HCT116 (cell line): ENCODE measurements around the gene NCKAP5L. TPM values are rescaled to one million over a fixed set of nuclear protein-coding genes. Genes with fewer than 3 reads are reported as not detected.

ENCODE experiments used
- ATAC-seq: fragments of 200-7000 bp; cut with Tn5 transposase; 2 replicates; pipeline ENCODE4 v1.9.1; 2020; ENCODE audit warnings: mild to moderate bottlenecking, moderate library complexity
- BruUV-seq: library from RNA; stranded (reverse); fragments of 400-500 nt; replicated peaks from 2 replicates; lab custom pipeline; 2021; lab: Mats Ljungman, UMichigan
- CTCF ChIA-PET: fragments of 300-600 bp; sonication (Branson Sonifier 250); formaldehyde crosslinking; loops from one replicate; lab custom pipeline; 2021; ENCODE audit warnings: antibody characterized with exemption; lab: Charles Lee
- POLR2A ChIA-PET: fragments of 300-600, 350-600 bp; sonication (Branson Sonifier 250); formaldehyde crosslinking; loops from one replicate; lab custom pipeline; 2021; ENCODE audit warnings: antibody characterized with exemption; lab: Charles Lee
- RAD21 ChIA-PET, 2 experiments: fragments of 300-600 bp; sonication (Branson Sonifier 250); formaldehyde crosslinking; loops; one replicate each; lab custom pipeline; 2023; ENCODE audit warnings: low total read pairs in 2 of 2; ENCODE audit not compliant: uncharacterized antibody in 2 of 2, unreplicated experiment in 2 of 2, low non-redundant PET in 1 of 2; lab: Charles Lee
- DNase-seq: peaks from one replicate; pipeline ENCODE4 v3.0.0-alpha.2; 2010; ENCODE audit warnings: low read depth, low spot score
- H2AFZ ChIP-seq: fragments of 200-600 bp; shearing (Covaris generic), sonication (generic); 2 replicates; pipeline ENCODE4 v1.6.1; 2017; ENCODE audit warnings: low read depth, mixed run types, mixed read lengths, antibody characterized with exemption, low read length; ENCODE audit not compliant: poor library complexity, severe bottlenecking
- H3K27ac ChIP-seq: 2 replicates; pipeline ENCODE4 v1.5.1; 2012; ENCODE audit warnings: low read depth, low read length
- H3K27me3 ChIP-seq: fragments of 200-600 bp; sonication (generic); 2 replicates; pipeline ENCODE4 v1.6.1; 2016; ENCODE audit warnings: mixed run types, low read length, mixed read lengths; ENCODE audit not compliant: insufficient read depth
- H3K36me3 ChIP-seq, 2 experiments: fragments of 200-500 bp in 1 of 2; fragments of 200-600 bp in 1 of 2; sonication (Bioruptor generic) in 1 of 2; sonication (generic) in 1 of 2; 2 replicates each; pipeline versions ENCODE4 v1.5.1 to v1.6.1; 2014 to 2016; ENCODE audit warnings: low read length in 2 of 2, inconsistent platforms in 1 of 2, mixed read lengths in 1 of 2, mixed run types in 1 of 2; ENCODE audit not compliant: insufficient read depth in 2 of 2, control insufficient read depth in 1 of 2
- H3K4me1 ChIP-seq, 2 experiments: fragments of 200-600 bp in 1 of 2; sonication (generic) in 1 of 2; 2 replicates each; pipeline versions ENCODE4 v1.5.1 to v1.6.1; 2012 to 2017; ENCODE audit warnings: low read length in 2 of 2, inconsistent platforms in 1 of 2, mild to moderate bottlenecking in 1 of 2, mixed read lengths in 1 of 2, mixed run types in 1 of 2, moderate library complexity in 1 of 2; ENCODE audit not compliant: insufficient read depth in 2 of 2, control insufficient read depth in 1 of 2
- H3K4me2 ChIP-seq: fragments of 200-600 bp; sonication (generic); 2 replicates; pipeline ENCODE4 v1.6.1; 2017; ENCODE audit warnings: mixed run types, low read length, mixed read lengths
- H3K4me3 ChIP-seq, 2 experiments: fragments of 200-600 bp in 1 of 2; sonication (generic) in 1 of 2; replicated peaks in 1 of 2; 2 replicates each; pipeline ENCODE4 v1.5.1; 2011 to 2016; ENCODE audit warnings: low read length in 2 of 2, control low read depth in 1 of 2, low read depth in 1 of 2, mild to moderate bottlenecking in 1 of 2, mixed read lengths in 1 of 2, mixed run types in 1 of 2
- H3K79me2 ChIP-seq: fragments of 200-600 bp; sonication (generic); 2 replicates; pipeline ENCODE4 v1.6.1; 2017; ENCODE audit warnings: mild to moderate bottlenecking, mixed run types, low read length, moderate library complexity, mixed read lengths; ENCODE audit not compliant: insufficient read depth
- H3K9ac ChIP-seq: fragments of 200-600 bp; sonication (generic); 2 replicates; pipeline ENCODE4 v1.6.1; 2016; ENCODE audit warnings: low read length, mixed read lengths
- H3K9me2 ChIP-seq: fragments of 200-600 bp; sonication (generic), shearing (Covaris generic); 2 replicates; pipeline ENCODE4 v1.6.1; 2017; ENCODE audit warnings: mixed run types, mild to moderate bottlenecking, moderate library complexity; ENCODE audit not compliant: insufficient read depth
- H3K9me3 ChIP-seq, 2 experiments: fragments of 200-500 bp in 1 of 2; fragments of 200-600 bp in 1 of 2; sonication (Bioruptor generic) in 1 of 2; sonication (generic) in 1 of 2; 2 replicates each; pipeline ENCODE4 v1.6.1; 2014 to 2017; ENCODE audit warnings: low read length in 2 of 2, mixed read lengths in 2 of 2, inconsistent platforms in 1 of 2, low read depth in 1 of 2, mild to moderate bottlenecking in 1 of 2, mixed run types in 1 of 2, moderate library complexity in 1 of 2; ENCODE audit not compliant: control insufficient read depth in 1 of 2, insufficient read depth in 1 of 2
- H4K20me1 ChIP-seq: fragments of 200-600 bp; sonication (generic), shearing (Covaris generic); 2 replicates; pipeline ENCODE4 v1.6.1; 2017; ENCODE audit warnings: mixed run types, mild to moderate bottlenecking, moderate library complexity; ENCODE audit not compliant: insufficient read depth
- ATF3 ChIP-seq: IDR thresholded peaks from 2 replicates; pipeline ENCODE4 v1.6.1; 2012
- CBX3 ChIP-seq: IDR thresholded peaks from 2 replicates; pipeline ENCODE4 v1.6.1; 2012; ENCODE audit warnings: low read depth
- CTCF ChIP-seq, 3 experiments: fragments of 200-600 bp in 1 of 3; sonication (generic) in 1 of 3; IDR thresholded peaks in 2 of 3; conservative IDR thresholded peaks in 1 of 3; 2 replicates each; pipeline ENCODE4 v1.5.1; 2012 to 2017; ENCODE audit warnings: low read depth in 2 of 3, low read length in 2 of 3, antibody characterized with exemption in 1 of 3, borderline replicate concordance in 1 of 3, control low read depth in 1 of 3, mild to moderate bottlenecking in 1 of 3, mixed read lengths in 1 of 3, mixed run types in 1 of 3, moderate library complexity in 1 of 3; ENCODE audit not compliant: insufficient read depth in 1 of 3
- EGR1 ChIP-seq: IDR thresholded peaks from 2 replicates; pipeline ENCODE4 v1.6.1; 2012; ENCODE audit warnings: low read depth
- ELF1 ChIP-seq: IDR thresholded peaks from 2 replicates; pipeline ENCODE4 v1.6.1; 2012; ENCODE audit warnings: low read depth, borderline replicate concordance
- EZH2 ChIP-seq: fragments of 200-600 bp; sonication (generic); IDR thresholded peaks from 2 replicates; pipeline ENCODE4 v1.6.1; 2017; ENCODE audit warnings: antibody characterized with exemption, mixed run types
- FOSL1 ChIP-seq: IDR thresholded peaks from 2 replicates; pipeline ENCODE4 v1.6.1; 2012; ENCODE audit warnings: low read depth
- JUND ChIP-seq: IDR thresholded peaks from 2 replicates; pipeline ENCODE4 v1.6.1; 2012
- MAX ChIP-seq: IDR thresholded peaks from 2 replicates; pipeline ENCODE4 v1.6.1; 2012
- POLR2AphosphoS5 ChIP-seq: IDR thresholded peaks from 2 replicates; pipeline ENCODE4 v1.6.1; 2011; ENCODE audit warnings: mild to moderate bottlenecking, low read depth, low read length, moderate library complexity
- RAD21 ChIP-seq: IDR thresholded peaks from 2 replicates; pipeline ENCODE4 v1.6.1; 2012; ENCODE audit warnings: low read depth, mild to moderate bottlenecking
- REST ChIP-seq: IDR thresholded peaks from 2 replicates; pipeline ENCODE4 v1.6.1; 2012; ENCODE audit warnings: low read depth
- SIN3A ChIP-seq: IDR thresholded peaks from 2 replicates; pipeline ENCODE4 v1.6.1; 2012; ENCODE audit warnings: low read depth
- SRF ChIP-seq: IDR thresholded peaks from 2 replicates; pipeline ENCODE4 v1.6.1; 2012; ENCODE audit warnings: low read depth
- TCF7L2 ChIP-seq: IDR thresholded peaks from 2 replicates; pipeline ENCODE4 v1.7.0; 2011; ENCODE audit warnings: borderline replicate concordance, inconsistent platforms; ENCODE audit not compliant: insufficient read depth, insufficient read length; ENCODE audit errors: extremely low read depth
- ZBTB33 ChIP-seq: IDR thresholded peaks from 2 replicates; pipeline ENCODE4 v1.6.1; 2011; ENCODE audit warnings: mild to moderate bottlenecking, low read length, moderate library complexity; ENCODE audit not compliant: insufficient replicate concordance; ENCODE audit errors: extremely low read depth
- intact Hi-C: fragments of 100-400 bp; cut with micrococcal nuclease; formaldehyde crosslinking; loops from 2 replicates; pipeline ENCODE4 v1.10.0; 2022
- total RNA-seq: library from RNA; stranded (reverse); gene quantifications from one replicate; pipeline ENCODE4 v1.2.1, GENCODE V29; 2021; ENCODE audit not compliant: unreplicated experiment

NCKAP5L gene
- total RNA-seq, 1 experiment from 2014 or later, result 12.1 TPM

GRCh38 chr12:49865782-49866135 lies 37.5 kb upstream of the NCKAP5L start:
- H3K27me3 ChIP-seq, result no peaks in the 10 kb centered on the region
- no TSS peak for BruUV-seq
- H3K9me3 ChIP-seq, result no peaks in the 10 kb centered on the region
- no peaks in the 10 kb centered on the region for H3K9me2 ChIP-seq
- no peak overlapping the region for H3K27ac ChIP-seq
- H3K4me2 ChIP-seq, result no peak overlapping the region
- ATAC-seq (no peak), DNase-seq (no peak)
- no peaks in the 10 kb centered on the region for H4K20me1 ChIP-seq
- peaks cover 0 to 11% of the 10 kb centered on the region in 2 experiments; a peak in 1 of 4 replicates for H3K4me1 ChIP-seq
- H3K4me3 ChIP-seq, result no peak overlapping the region
- no peaks in the 10 kb centered on the region for H3K36me3 ChIP-seq
- ChIA-PET CTCF (interaction anchor here (1.7 to 3.3 kb wide), 4 partner anchors 18 to 310 kb away, joined by 5 to 26 read pairs (median 10); no protein-coding TSS in a partner anchor), RAD21 (interaction anchor here in 1 of 2 experiments (1.2 kb wide), 1 partner anchor 80 kb away, joined by 4 read pairs; no protein-coding TSS in a partner anchor), POLR2A (no interaction called here)
- no peak overlapping the region for H3K9ac ChIP-seq
- H2AFZ ChIP-seq, result no peak overlapping the region
- no peaks in the 10 kb centered on the region for H3K79me2 ChIP-seq
- intact Hi-C loops, result loop anchor here (5.0 kb wide), 2 partner anchors 102 to 192 kb away; partner anchors contain the start of gene ASIC1
- TF ChIP-seq RAD21, result no peak
- TF ChIP-seq EZH2, result no peak
- no peak for TF ChIP-seq CBX3
- no peak for TF ChIP-seq SIN3A
- TF ChIP-seq TCF7L2, result no peak
- TF ChIP-seq MAX, result no peak
- TF ChIP-seq CTCF (IDR thresholded peaks at IDR 0.05 in 2 of 3, conservative IDR thresholded peaks at IDR 0.05 in 1 of 3; ENCODE audit: borderline replicate concordance in 1 of 3, insufficient read depth in 1 of 3, low read depth in 2 of 3, low read length in 2 of 3), result no peak
- no peak for TF ChIP-seq REST
- TF ChIP-seq ATF3, result no peak
- TF ChIP-seq SRF, result no peak
- TF ChIP-seq POLR2AphosphoS5, result no peak
- no peak for TF ChIP-seq EGR1
- no peak for TF ChIP-seq JUND
- no peak for TF ChIP-seq FOSL1
- no peak for TF ChIP-seq ELF1
- TF ChIP-seq ZBTB33, result no peak
